ENCODE measurements around the gene PBX2.

Gene PBX2, protein sequence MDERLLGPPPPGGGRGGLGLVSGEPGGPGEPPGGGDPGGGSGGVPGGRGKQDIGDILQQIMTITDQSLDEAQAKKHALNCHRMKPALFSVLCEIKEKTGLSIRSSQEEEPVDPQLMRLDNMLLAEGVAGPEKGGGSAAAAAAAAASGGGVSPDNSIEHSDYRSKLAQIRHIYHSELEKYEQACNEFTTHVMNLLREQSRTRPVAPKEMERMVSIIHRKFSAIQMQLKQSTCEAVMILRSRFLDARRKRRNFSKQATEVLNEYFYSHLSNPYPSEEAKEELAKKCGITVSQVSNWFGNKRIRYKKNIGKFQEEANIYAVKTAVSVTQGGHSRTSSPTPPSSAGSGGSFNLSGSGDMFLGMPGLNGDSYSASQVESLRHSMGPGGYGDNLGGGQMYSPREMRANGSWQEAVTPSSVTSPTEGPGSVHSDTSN

DNA sequence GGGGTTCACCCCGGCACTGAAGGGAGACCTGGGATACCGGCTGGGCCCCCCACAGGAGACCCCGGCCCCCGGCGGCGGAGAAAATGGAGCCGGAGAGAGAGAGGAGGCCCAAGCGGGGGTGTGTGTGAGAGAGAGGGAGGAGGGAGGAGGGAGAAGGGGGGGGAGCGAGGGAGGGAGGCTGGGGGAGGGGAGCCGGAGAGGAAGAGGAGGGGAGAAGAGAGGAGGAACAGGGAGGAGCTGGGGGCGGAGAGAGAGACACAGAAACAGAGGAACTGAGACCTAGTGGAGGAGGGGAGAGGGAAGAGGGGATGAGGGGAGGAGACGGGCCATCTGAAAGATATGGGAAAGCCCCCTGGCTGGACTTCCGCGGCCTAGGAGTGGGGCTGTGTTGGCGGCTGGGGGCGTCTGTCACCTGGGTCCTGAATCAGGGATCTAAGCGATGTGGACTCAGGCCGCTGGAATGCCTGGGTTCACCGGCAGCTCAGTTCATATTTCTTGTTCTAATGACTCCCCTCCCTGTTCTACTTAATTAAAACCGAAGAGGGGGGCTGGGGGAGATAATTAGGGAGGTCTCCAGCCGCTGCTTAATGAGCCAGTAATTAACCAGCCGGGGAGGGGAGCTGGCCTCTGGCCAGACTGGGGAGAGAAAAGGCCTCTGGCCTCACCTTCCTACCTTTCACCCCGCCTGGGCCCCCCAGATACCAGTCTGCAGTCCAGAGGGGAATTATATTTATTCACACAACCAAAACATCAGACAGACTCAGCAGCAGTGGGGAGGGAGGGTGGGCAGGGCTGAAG, at the start of gene PBX2:
TSS of gene PBX2 (minus strand) at position 149 of the 798 bp plus-strand sequence. CDS start 287 bp downstream, outside the sequence.
- Histone ChIP-seq H3K27ac (peak within 1 kb of the TSS; percentile 97), H3K4me3 (peak within 1 kb of the TSS; percentile 87), H3K9ac (ENCODE audit: insufficient read length) (peak within 1 kb of the TSS; percentile 90), H3K36me3 (ENCODE audit: insufficient read depth, low read length) (peaks cover 21% of the 10 kb centered on the region), H3K9me3 (ENCODE audit: low read depth, low read length) (no peaks in the 10 kb centered on the region)
- TF ChIP-seq POLR2AphosphoS5 (IDR thresholded peaks at IDR 0.05; ENCODE audit: borderline replicate concordance, low read depth, low read length) (peak; percentile 63), FOXP2 (optimal IDR thresholded peaks at IDR 0.05; ENCODE audit: control extremely low read depth, extremely low read length, insufficient read depth) (no peak), EZH2 (IDR thresholded peaks at IDR 0.05) (no peak)
- peak; percentile 79 for DNase-seq (ENCODE audit: low read depth, low spot score)

DNA sequence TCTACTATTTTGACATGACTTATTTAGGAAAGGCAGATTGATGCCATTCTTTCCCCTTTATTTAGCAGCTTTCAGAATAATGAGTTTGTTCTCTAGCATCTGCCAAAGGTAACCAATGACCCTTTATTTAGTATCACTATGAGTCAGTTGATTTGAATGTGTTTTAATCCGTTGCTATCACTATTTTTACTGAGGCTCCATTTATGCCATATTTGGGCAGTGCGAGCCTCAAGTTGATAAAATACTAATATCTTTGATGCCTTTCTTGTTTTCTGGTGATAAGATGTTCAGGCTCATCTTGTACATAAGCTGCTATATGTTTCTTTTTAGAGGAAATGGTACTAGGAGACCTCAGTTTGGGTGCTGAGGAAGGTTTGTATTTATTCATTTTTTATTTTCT, 49.5 kb upstream of the PBX2 start:
- no peak for DNase-seq (ENCODE audit: low read depth, low spot score)
- TF ChIP-seq POLR2AphosphoS5 (IDR thresholded peaks at IDR 0.05; ENCODE audit: borderline replicate concordance, low read depth, low read length) (no peak), FOXP2 (optimal IDR thresholded peaks at IDR 0.05; ENCODE audit: control extremely low read depth, extremely low read length, insufficient read depth) (no peak), EZH2 (IDR thresholded peaks at IDR 0.05) (no peak)
- Histone ChIP-seq H3K9ac (ENCODE audit: insufficient read length) (no peak overlapping the region), H3K36me3 (ENCODE audit: insufficient read depth, low read length) (no peaks in the 10 kb centered on the region), H3K4me3 (no peak overlapping the region), H3K27ac (peak overlapping the region; percentile 17; the same call in 1 of the 2 replicates), H3K9me3 (ENCODE audit: low read depth, low read length) (no peaks in the 10 kb centered on the region)

DNA sequence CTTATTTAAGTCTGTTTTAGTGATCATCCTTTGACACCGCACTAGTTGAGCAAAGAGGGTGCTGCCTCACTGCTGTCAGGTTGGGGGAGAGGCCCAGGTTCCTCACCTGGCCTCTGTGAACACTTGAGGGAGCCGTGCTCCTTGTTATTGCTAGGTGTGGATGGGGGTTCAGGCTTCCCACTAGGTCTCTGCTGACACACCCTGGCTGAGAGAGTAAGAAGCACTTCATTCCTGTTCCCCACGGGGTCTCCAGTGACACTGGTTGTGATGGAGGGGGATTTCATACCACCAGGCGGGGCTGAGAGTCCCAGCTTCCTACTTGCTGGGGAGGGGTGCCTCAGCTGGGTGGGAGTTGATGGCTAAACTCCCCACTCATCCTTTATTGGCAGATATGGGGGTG, 44.9 kb upstream of the PBX2 start:
- DNase-seq (ENCODE audit: low read depth, low spot score): no peak
- H3K27ac ChIP-seq: no peak overlapping the region
- H3K36me3 ChIP-seq (ENCODE audit: insufficient read depth, low read length): no peaks in the 10 kb centered on the region
- no peak overlapping the region for H3K4me3 ChIP-seq
- TF ChIP-seq FOXP2 (optimal IDR thresholded peaks at IDR 0.05; ENCODE audit: control extremely low read depth, extremely low read length, insufficient read depth) (no peak), POLR2AphosphoS5 (IDR thresholded peaks at IDR 0.05; ENCODE audit: borderline replicate concordance, low read depth, low read length) (no peak), EZH2 (IDR thresholded peaks at IDR 0.05) (no peak)
- H3K9me3 ChIP-seq (ENCODE audit: low read depth, low read length): no peaks in the 10 kb centered on the region
- H3K9ac ChIP-seq (ENCODE audit: insufficient read length): no peak overlapping the region

DNA sequence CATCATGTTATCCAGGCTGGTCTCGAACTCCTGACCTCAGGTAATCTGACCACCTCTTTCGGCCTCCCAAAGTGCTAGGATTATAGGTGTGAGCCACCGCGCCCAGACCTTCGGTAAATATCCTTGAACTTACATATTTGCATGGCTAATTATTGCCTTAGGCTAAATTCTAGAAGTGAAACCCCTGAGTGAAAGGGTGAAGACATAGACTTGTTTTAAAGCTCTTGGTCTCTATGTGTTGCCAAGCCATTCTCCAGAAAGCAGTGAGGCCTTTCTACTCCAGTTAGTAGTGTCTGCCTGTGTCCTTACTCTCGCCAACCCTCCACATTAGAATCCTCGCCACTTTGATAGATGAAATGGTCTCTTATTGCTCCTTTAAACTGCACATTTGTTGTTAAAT, 36.4 kb upstream of the PBX2 start:
- Histone ChIP-seq H3K27ac (no peak overlapping the region), H3K36me3 (ENCODE audit: insufficient read depth, low read length) (no peaks in the 10 kb centered on the region), H3K9me3 (ENCODE audit: low read depth, low read length) (no peaks in the 10 kb centered on the region), H3K9ac (ENCODE audit: insufficient read length) (no peak overlapping the region), H3K4me3 (no peak overlapping the region)
- TF ChIP-seq FOXP2 (optimal IDR thresholded peaks at IDR 0.05; ENCODE audit: control extremely low read depth, extremely low read length, insufficient read depth) (no peak), POLR2AphosphoS5 (IDR thresholded peaks at IDR 0.05; ENCODE audit: borderline replicate concordance, low read depth, low read length) (no peak), EZH2 (IDR thresholded peaks at IDR 0.05) (no peak)
- no peak for DNase-seq (ENCODE audit: low read depth, low spot score)

DNA sequence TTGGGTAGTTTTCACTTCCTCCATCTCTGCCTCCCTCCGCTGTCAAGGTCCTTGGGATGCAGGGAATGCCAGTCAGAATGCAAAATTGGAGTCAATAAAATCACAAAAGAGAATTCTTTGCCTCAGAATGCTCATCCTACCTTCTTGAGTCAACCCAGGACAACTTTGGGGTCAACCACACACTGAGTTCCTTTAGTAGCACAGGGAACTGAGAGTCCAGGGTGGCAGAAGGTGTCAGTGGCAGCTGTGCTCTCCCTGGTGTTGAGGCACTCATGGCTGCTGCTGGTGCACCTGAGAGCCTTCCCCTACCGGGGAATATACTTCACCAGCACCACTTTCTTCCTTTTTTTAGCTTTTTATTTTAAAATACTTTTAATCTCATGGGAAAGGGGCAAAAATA, 34.7 kb upstream of the PBX2 start:
- no peak overlapping the region for H3K27ac ChIP-seq

DNA sequence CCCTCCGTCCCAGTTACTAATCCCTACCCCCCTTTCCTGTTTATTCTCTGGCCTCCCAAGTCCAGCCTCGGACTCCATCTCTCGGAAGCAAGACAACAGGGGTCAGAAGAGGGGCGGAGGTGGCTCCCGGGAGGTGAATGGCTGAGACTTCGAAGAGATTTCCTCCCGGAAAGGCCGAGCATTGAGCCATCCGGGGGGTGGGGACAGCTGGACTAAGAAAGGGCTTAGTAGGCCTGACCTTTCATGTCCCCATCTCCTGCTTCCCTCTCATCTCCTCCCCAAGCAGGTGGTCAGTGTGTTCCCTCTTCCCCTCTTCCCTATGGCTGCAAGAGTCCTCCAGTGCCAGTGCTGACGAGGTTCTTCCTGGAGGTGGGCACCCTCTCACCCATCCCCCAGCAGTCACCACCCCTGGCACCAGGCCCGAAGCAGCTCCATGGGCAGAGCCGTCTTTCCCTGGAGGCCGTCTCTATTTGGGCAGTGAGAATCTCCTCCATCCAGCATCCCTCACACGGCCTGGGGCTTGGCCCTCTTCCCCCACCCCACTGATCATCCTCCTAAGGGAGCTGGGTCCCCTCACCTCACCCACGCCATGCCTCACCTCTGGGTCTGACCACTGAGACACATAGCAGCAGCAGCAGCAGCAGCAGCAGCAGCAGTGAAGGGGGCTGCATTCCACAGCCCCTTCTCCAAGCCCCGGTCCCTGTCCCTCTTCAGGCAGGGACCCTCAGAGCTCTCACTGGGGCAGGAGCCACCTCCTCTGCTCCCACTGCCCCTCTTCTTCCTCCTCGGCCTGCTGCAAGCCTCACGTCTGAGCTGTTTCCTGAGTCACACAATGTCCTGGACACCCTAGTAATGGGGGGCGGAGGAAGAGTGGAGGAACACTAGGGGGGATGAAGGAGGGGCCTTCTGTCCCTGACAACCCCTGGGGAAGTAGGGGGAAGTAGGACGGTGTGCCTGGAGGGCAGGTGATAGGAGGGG, 33.5 kb upstream of the PBX2 start, which contains the start of gene NOTCH4:
TSS of gene NOTCH4 (minus strand) at position 810 of the 978 bp plus-strand sequence. CDS start at position 671, 139 bp downstream.
- H3K36me3 ChIP-seq (ENCODE audit: insufficient read depth, low read length): no peaks in the 10 kb centered on the region
- no peak within 1 kb of the TSS for H3K4me3 ChIP-seq
- TF ChIP-seq EZH2 (IDR thresholded peaks at IDR 0.05): no peak
- no peak for TF ChIP-seq FOXP2 (optimal IDR thresholded peaks at IDR 0.05; ENCODE audit: control extremely low read depth, extremely low read length, insufficient read depth)
- no peak for TF ChIP-seq POLR2AphosphoS5 (IDR thresholded peaks at IDR 0.05; ENCODE audit: borderline replicate concordance, low read depth, low read length)
- no peak within 1 kb of the TSS for H3K27ac ChIP-seq
- no peaks in the 10 kb centered on the region for H3K9me3 ChIP-seq (ENCODE audit: low read depth, low read length)
- no peak for DNase-seq (ENCODE audit: low read depth, low spot score)
- H3K9ac ChIP-seq (ENCODE audit: insufficient read length): no peak within 1 kb of the TSS

More for the DNA sequence above, 34.7 kb upstream of the PBX2 start:
- Histone ChIP-seq H3K9ac (ENCODE audit: insufficient read length) (no peak overlapping the region), H3K36me3 (ENCODE audit: insufficient read depth, low read length) (no peaks in the 10 kb centered on the region), H3K4me3 (no peak overlapping the region), H3K9me3 (ENCODE audit: low read depth, low read length) (no peaks in the 10 kb centered on the region)
- TF ChIP-seq FOXP2 (optimal IDR thresholded peaks at IDR 0.05; ENCODE audit: control extremely low read depth, extremely low read length, insufficient read depth): no peak
- no peak for DNase-seq (ENCODE audit: low read depth, low spot score)

DNA sequence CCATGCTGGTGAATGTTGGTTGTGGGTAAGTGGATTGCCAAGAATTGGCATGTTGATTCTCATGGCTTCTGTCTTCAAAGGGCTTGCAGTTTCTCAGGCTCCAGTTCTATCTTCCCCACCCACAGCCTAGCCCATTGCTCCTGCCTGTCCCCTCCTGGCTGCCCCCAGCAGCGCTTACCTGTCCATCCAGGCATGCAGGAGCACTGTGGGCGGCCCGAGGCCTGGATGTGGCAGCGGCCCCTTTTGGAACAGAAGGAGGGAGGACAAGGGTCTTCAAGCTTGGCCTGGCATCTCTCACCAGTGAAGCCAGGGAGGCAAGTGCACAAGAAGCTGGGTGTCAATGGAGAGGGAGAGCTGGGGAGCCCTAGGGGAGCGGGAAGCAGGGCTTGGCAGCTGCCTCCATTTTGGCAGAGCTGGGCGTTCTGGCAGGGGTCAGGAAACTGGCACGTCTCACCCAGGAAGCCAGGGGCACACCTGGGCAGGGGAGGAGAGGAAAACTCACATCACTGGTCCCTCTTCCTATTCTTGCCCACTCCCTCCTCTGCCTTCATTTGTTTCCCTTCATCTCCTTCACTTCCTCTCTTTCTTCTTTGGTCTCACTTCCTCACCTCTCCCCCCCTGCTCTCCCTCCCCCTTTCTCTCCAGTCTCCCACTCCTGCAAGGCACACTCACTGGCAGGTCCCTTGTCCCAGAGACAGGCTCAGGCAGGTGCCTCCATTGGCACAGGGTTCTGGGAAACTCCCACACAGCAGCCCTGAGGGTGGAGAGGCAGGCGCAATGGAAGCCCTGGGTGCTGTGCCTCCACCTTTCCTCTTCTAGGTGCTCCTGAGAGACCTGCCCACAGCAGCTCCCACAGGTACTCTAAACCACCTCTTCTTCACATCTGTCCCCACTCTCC, 32.6 kb upstream of the PBX2 start:
- Histone ChIP-seq H3K36me3 (ENCODE audit: insufficient read depth, low read length) (no peaks in the 10 kb centered on the region), H3K9ac (ENCODE audit: insufficient read length) (no peak overlapping the region), H3K27ac (no peak overlapping the region), H3K4me3 (no peak overlapping the region), H3K9me3 (ENCODE audit: low read depth, low read length) (no peaks in the 10 kb centered on the region)
- TF ChIP-seq FOXP2 (optimal IDR thresholded peaks at IDR 0.05; ENCODE audit: control extremely low read depth, extremely low read length, insufficient read depth): no peak
- TF ChIP-seq EZH2 (IDR thresholded peaks at IDR 0.05): no peak
- TF ChIP-seq POLR2AphosphoS5 (IDR thresholded peaks at IDR 0.05; ENCODE audit: borderline replicate concordance, low read depth, low read length): no peak
- DNase-seq (ENCODE audit: low read depth, low spot score): no peak

All from SK-N-MC (cell line).